ENCODE measurements around the gene AFTPH.
A peak's percentile ranks its signal among the peaks of the same experiment; 100 is the strongest.

The AFTPH gene

DNA sequence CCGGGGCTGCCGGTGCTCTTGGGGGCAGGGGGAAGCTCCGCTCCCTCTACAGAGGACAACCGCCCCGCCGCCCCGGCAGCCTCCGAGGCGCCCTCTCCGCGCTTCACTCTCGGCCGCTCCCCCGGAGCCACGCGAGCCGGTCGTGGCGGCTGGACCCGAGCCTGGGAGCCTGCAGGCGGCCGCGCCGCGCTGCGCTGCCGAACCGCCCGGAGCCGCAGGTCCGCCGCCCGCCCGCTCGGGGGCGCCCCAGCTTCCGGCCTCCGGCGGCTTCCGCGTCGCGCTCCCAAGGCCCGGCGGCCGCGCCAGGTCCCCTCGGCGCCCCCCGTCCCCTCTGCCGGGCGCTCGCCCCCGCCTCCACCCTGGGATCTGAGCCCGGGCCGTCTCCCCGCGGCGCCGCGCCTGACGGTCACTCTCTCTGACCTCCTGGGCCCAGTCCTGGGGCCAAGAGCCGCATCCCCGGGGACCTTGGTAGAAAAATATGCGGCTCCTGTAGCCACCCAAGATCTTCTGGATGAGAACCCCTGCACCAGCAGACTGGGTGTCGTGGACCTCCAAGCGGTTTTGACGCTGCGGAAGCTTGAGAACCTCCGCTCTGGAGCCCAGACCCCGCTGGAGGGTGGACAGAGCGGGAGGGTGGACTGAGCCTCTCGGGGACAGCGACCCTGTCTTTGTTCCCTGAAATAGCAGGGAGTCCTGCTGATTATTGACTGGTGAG, 85.3 kb downstream of the AFTPH start:
- DNase-seq (ENCODE audit: low read depth, low spot score) = no peak
- CTCF ChIA-PET = interaction anchor here (0.8 to 4.4 kb wide), 7 partner anchors 9 to 258 kb away, joined by 3 to 29 read pairs (median 3); no protein-coding TSS in a partner anchor
- TF ChIP-seq, protein P1, sequence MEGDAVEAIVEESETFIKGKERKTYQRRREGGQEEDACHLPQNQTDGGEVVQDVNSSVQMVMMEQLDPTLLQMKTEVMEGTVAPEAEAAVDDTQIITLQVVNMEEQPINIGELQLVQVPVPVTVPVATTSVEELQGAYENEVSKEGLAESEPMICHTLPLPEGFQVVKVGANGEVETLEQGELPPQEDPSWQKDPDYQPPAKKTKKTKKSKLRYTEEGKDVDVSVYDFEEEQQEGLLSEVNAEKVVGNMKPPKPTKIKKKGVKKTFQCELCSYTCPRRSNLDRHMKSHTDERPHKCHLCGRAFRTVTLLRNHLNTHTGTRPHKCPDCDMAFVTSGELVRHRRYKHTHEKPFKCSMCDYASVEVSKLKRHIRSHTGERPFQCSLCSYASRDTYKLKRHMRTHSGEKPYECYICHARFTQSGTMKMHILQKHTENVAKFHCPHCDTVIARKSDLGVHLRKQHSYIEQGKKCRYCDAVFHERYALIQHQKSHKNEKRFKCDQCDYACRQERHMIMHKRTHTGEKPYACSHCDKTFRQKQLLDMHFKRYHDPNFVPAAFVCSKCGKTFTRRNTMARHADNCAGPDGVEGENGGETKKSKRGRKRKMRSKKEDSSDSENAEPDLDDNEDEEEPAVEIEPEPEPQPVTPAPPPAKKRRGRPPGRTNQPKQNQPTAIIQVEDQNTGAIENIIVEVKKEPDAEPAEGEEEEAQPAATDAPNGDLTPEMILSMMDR (IDR thresholded peaks at IDR 0.05; ENCODE audit: insufficient read depth, low read length, missing control alignments) = peak; percentile 14
- H3K4me3 ChIP-seq (ENCODE audit: low read depth, low read length) = no peak overlapping the region; the same call in 1 of the 2 replicates
- POLR2A ChIA-PET = no interaction called here

DNA sequence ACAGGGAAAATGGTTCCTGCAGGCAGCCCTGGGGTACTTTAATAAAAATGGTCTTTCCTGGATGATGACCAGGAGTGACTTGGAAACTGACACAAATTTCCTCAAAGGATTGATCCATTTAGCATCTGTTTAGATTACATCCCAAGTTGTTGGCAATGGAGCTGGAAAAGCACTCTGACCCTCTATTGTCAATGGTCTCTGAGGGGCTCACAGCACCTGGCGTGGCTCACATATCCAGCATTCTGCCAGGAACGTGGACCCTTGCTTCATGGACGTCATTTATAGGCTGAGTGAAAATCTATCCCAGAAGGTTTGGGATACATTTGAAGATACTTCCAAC, 85.8 kb downstream of the AFTPH start:
- ChIA-PET CTCF (interaction anchor here (1.2 to 4.4 kb wide), 4 partner anchors 8 to 13 kb away, joined by 3 to 29 read pairs (median 12); no protein-coding TSS in a partner anchor), POLR2A (no interaction called here)
- TF ChIP-seq, protein P1 (IDR thresholded peaks at IDR 0.05; ENCODE audit: insufficient read depth, low read length, missing control alignments) = no peak
- no peak overlapping the region for H3K4me3 ChIP-seq (ENCODE audit: low read depth, low read length)
- DNase-seq (ENCODE audit: low read depth, low spot score) = no peak

DNA sequence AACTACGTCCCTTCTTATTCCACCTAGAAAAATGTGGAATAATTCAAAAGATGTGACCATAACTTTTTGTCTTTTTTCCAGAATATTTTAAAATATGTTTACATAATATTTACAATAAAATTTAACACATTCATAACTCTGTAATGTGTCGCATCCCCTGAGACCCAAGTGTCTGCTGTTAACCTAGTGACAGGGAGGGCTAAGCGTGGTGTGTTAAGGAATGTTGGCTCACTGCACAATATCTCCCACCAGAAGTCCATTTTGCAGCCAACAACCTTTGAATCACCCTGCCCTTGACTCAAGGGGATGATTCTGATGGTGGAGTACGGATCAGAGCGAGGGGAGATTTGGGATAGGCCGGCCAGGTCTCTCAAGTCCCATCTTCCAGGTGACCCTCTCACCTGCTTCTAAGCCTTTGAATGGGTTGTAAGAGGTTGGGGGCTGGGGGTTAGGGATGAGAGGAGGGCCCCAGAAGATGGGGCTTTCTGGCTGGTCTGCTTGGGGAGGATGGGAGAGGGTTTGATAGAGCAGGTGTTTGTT, 86.3 kb downstream of the AFTPH start:
- no peak for DNase-seq (ENCODE audit: low read depth, low spot score)
- ChIA-PET CTCF (interaction anchor here (1.0 to 4.4 kb wide), 4 partner anchors 8 to 13 kb away, joined by 3 to 29 read pairs (median 11); no protein-coding TSS in a partner anchor), POLR2A (no interaction called here)
- H3K4me3 ChIP-seq (ENCODE audit: low read depth, low read length) = no peak overlapping the region
- TF ChIP-seq, protein P1 (IDR thresholded peaks at IDR 0.05; ENCODE audit: insufficient read depth, low read length, missing control alignments) = no peak

DNA sequence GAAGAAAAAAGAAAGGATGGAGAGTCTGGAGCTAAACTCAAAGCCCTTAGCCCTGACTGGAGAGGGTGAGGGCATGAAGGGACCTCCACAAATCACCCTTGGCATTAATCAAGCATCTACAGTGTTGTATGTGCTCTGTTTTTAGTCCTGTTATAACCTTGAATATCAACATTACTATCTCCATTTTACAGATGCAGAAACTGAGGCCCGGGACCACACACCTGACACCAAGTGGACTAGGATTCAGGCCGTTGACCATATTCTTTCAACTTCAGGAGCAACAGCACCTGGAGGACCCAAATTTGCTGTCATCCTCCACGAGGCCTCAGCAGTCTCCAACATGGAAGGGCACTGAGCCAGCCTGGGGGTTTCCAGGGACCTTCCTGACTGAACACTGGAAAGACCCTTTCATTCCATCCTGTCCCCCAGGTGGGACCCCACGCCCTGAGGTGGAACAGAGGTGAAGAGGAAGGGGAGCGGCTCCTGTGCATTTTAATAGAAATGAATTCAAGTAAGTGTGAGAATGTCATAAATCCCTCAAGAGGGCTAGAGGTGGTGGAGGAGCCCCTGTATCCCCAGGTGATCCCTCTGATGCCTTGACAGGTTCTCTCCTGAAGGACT, 88.6 kb downstream of the AFTPH start:
- DNase-seq (ENCODE audit: low read depth, low spot score) = no peak
- TF ChIP-seq, protein P1 (IDR thresholded peaks at IDR 0.05; ENCODE audit: insufficient read depth, low read length, missing control alignments) = no peak
- POLR2A ChIA-PET = no interaction called here
- CTCF ChIA-PET = no interaction called here
- H3K4me3 ChIP-seq (ENCODE audit: low read depth, low read length) = no peak overlapping the region

DNA sequence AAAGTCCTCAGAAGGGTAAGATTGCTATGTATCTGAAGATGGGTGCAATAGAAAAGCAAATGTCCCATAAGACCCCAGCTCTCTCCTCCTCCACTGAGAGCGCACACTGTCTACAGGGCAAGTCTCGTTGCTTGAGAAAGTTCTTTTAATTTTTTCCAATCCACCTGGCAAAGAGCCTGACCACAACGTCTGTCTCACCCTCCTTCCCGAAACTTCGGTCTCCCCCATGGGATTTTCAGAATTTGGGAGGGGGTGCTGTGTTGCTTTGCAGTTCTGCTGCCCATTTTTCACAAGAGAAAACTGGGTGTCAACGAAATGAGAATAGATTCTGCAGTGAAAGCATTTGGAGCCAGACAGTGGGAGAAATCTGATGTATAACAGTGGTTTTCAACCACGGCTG, 89.1 kb downstream of the AFTPH start:
- no peak overlapping the region for H3K4me3 ChIP-seq (ENCODE audit: low read depth, low read length)
- TF ChIP-seq, protein P1 (IDR thresholded peaks at IDR 0.05; ENCODE audit: insufficient read depth, low read length, missing control alignments) = no peak
- CTCF ChIA-PET = interaction anchor here (1.3 to 1.5 kb wide), 2 partner anchors 8 to 254 kb away, joined by 3 to 5 read pairs; no protein-coding TSS in a partner anchor
- POLR2A ChIA-PET = no interaction called here
- no peak for DNase-seq (ENCODE audit: low read depth, low spot score)

DNA sequence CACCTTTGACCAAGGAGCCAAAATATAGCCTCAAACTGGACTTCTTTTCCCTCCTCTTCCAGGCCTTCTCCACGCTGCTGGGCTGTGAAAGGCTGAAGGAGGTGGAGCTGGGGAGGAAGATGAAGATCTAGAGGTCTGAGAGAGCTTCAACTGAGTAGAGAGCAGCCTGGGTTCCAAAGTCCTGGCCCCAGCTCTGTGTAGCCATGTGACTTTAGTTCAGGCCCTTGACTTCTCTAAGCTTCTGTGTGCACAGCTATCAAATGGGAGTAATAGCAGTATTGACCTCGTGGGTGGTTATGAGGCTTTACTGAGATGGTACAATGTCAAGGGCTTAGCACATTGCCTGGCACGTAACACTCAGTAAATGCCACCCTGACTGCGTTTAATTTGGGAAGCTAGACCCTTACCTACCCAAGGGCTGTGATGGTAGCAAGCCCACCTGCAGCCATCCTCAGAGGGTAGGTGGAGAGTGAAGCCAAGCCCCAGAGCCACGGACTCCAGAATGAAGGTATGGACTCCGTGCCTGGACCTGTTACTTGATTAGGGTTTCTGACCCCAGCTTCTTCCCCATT, 91.2 kb downstream of the AFTPH start:
- no peak for DNase-seq (ENCODE audit: low read depth, low spot score)
- POLR2A ChIA-PET = no interaction called here
- no peak overlapping the region for H3K4me3 ChIP-seq (ENCODE audit: low read depth, low read length)
- CTCF ChIA-PET = interaction anchor here (1.0 to 2.2 kb wide), 5 partner anchors 10 to 257 kb away, joined by 3 to 8 read pairs (median 5); no protein-coding TSS in a partner anchor
- TF ChIP-seq, protein P1 (IDR thresholded peaks at IDR 0.05; ENCODE audit: insufficient read depth, low read length, missing control alignments) = no peak

Data from AG04449 (cell line).